Measurements from ENCODE around the gene TANGO6. TPM values are rescaled to one million over a fixed set of nuclear protein-coding genes. Genes with fewer than 3 reads are reported as not detected.
A peak's percentile ranks its signal among the peaks of the same experiment; 100 is the strongest.

Gene TANGO6
- total RNA-seq, 1 experiment from 2014 or later = 22.3 TPM

- DNase-seq (ENCODE audit: low spot score) = no peak
Measured at GRCh38 chr16:68860978-68861892, 17.9 kb downstream of the TANGO6 start.

GRCh38 chr16:68866933-68867332, 23.6 kb downstream of the TANGO6 start:
- DNase-seq (ENCODE audit: low spot score) = no peak

- DNase-seq (ENCODE audit: low spot score) = no peak
Measured at GRCh38 chr16:68869492-68870088, 26.3 kb downstream of the TANGO6 start.

GRCh38 chr16:68873635-68874471, 30.5 kb downstream of the TANGO6 start:
- DNase-seq (ENCODE audit: low spot score) = no peak

GRCh38 chr16:68875871-68876270, 32.5 kb downstream of the TANGO6 start:
- DNase-seq (ENCODE audit: low spot score) = no peak

- DNase-seq (ENCODE audit: low spot score) = no peak
Measured at GRCh38 chr16:68883685-68884084, 40.4 kb downstream of the TANGO6 start.

GRCh38 chr16:68884401-68884800, 41.1 kb downstream of the TANGO6 start:
- DNase-seq (ENCODE audit: low spot score) = no peak

- DNase-seq (ENCODE audit: low spot score) = no peak
Measured at GRCh38 chr16:68884861-68885720, 41.8 kb downstream of the TANGO6 start.

- no peak for DNase-seq (ENCODE audit: low spot score)
Measured at GRCh38 chr16:68887107-68887506, 43.8 kb downstream of the TANGO6 start.

- DNase-seq (ENCODE audit: low spot score) = no peak
Measured at GRCh38 chr16:68889508-68890150, 46.3 kb downstream of the TANGO6 start.

- no peak for DNase-seq (ENCODE audit: low spot score)
Measured at GRCh38 chr16:68892214-68892613, 48.9 kb downstream of the TANGO6 start.

GRCh38 chr16:68892898-68893297, 49.6 kb downstream of the TANGO6 start:
- DNase-seq (ENCODE audit: low spot score) = no peak

GRCh38 chr16:68893710-68894705, 50.7 kb downstream of the TANGO6 start:
- peak; percentile 22 for DNase-seq (ENCODE audit: low spot score)

GRCh38 chr16:68894714-68895113, 51.4 kb downstream of the TANGO6 start:
- no peak for DNase-seq (ENCODE audit: low spot score)

- no peak for DNase-seq (ENCODE audit: low spot score)
Measured at GRCh38 chr16:68898026-68898425, 54.7 kb downstream of the TANGO6 start.

GRCh38 chr16:68900009-68900408, 56.7 kb downstream of the TANGO6 start:
- DNase-seq (ENCODE audit: low spot score) = no peak

- peak; percentile 71 for DNase-seq (ENCODE audit: low spot score)
Measured at GRCh38 chr16:68902003-68902968, 59.0 kb downstream of the TANGO6 start.

- DNase-seq (ENCODE audit: low spot score) = no peak
Measured at GRCh38 chr16:68902969-68903345, 59.6 kb downstream of the TANGO6 start.

Data from A172 (cell line).